Ishikawa (cell line): Measurements from ENCODE around the gene DUSP16.

Experiments
- EP300 ChIP-seq: IDR thresholded peaks from 2 replicates; pipeline ENCODE4 v1.6.1; 2012; ENCODE audit warnings: borderline replicate concordance
- RAD21 ChIP-seq: IDR thresholded peaks from 2 replicates; pipeline ENCODE4 v1.6.1; 2012; ENCODE audit warnings: low read depth
- TAF1 ChIP-seq: IDR thresholded peaks from 2 replicates; pipeline ENCODE4 v1.6.1; 2012; ENCODE audit warnings: low read depth, mild to moderate bottlenecking
- TCF12 ChIP-seq: IDR thresholded peaks from 2 replicates; pipeline ENCODE4 v1.6.1; 2012; ENCODE audit warnings: low read depth
- TEAD4 ChIP-seq: IDR thresholded peaks from 2 replicates; pipeline ENCODE4 v1.6.1; 2012
- YY1 ChIP-seq: IDR thresholded peaks from 2 replicates; pipeline ENCODE4 v1.6.1; 2012; ENCODE audit warnings: low read depth
- TF ChIP-seq, protein P1 (sequence below): IDR thresholded peaks from 2 replicates; pipeline ENCODE4 v1.6.1; 2012
- TF ChIP-seq, protein P2 (sequence below): IDR thresholded peaks from 2 replicates; pipeline ENCODE4 v1.6.1; 2012; ENCODE audit warnings: low read depth, mild to moderate bottlenecking

DNA sequence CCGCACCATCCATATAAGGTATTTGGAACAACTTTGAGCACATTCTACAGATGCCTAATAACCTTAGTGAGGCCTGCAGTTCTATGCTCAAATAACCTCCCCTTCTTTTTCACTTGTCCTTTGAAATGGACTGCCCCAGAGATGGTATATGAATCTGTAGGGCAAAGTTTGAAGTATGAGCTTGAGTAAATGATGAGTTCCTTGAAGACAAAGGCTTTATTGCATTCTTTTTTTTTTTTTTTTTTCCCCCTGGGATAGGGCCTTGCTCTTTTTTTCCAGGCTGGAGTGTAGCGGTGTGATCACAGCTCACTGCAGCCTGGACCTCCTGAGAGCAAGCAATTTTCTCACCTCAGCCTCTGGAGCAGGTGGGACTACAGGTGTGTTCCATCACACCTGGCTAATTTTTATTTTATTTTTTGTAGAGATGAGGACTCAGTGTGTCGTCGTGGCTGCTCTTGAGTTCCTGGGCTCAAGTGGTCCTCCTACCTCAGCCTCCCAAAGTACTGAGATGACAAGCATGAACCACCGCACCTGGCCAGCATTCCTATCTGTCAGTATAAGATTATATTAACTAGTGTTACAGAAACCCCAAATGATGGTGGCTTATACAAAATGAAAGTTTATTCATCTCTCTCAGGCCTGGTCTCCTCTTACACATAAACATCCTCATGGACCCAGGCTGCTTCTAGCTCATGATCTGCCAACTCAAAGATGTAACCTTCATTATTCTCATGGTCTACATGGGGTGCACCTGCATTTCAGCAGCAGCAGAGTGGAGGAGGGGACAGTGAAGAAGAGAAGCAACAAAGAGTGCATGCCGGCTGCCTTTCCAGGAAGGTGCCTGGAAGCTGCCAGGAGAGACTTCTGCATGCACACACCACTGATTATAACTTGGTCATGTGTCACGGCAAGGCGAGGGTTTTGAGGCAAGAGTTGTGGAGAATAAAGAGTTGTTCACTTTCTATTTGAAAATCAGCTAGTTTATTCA is 101.4 kb downstream of the DUSP16 start:
- TF ChIP-seq, protein P1, sequence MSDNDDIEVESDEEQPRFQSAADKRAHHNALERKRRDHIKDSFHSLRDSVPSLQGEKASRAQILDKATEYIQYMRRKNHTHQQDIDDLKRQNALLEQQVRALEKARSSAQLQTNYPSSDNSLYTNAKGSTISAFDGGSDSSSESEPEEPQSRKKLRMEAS, result no peak
- TF ChIP-seq RAD21 (no peak), TCF12 (no peak), TAF1 (no peak), YY1 (no peak), EP300 (no peak), TEAD4 (no peak)
- TF ChIP-seq, protein P2, sequence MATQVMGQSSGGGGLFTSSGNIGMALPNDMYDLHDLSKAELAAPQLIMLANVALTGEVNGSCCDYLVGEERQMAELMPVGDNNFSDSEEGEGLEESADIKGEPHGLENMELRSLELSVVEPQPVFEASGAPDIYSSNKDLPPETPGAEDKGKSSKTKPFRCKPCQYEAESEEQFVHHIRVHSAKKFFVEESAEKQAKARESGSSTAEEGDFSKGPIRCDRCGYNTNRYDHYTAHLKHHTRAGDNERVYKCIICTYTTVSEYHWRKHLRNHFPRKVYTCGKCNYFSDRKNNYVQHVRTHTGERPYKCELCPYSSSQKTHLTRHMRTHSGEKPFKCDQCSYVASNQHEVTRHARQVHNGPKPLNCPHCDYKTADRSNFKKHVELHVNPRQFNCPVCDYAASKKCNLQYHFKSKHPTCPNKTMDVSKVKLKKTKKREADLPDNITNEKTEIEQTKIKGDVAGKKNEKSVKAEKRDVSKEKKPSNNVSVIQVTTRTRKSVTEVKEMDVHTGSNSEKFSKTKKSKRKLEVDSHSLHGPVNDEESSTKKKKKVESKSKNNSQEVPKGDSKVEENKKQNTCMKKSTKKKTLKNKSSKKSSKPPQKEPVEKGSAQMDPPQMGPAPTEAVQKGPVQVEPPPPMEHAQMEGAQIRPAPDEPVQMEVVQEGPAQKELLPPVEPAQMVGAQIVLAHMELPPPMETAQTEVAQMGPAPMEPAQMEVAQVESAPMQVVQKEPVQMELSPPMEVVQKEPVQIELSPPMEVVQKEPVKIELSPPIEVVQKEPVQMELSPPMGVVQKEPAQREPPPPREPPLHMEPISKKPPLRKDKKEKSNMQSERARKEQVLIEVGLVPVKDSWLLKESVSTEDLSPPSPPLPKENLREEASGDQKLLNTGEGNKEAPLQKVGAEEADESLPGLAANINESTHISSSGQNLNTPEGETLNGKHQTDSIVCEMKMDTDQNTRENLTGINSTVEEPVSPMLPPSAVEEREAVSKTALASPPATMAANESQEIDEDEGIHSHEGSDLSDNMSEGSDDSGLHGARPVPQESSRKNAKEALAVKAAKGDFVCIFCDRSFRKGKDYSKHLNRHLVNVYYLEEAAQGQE, result no peak
